T-helper 1 cell treated with Interleukin-12 subunit alpha and Interleukin-12 subunit beta and Interleukin-4 antibody, amounts not matched to agents 30 ng/mL and 1 ng/mL, for 36 hours (primary cell): ENCODE data around the gene RAPGEF4. TPM values are rescaled to one million over a fixed set of nuclear protein-coding genes. Genes with fewer than 3 reads are reported as not detected.

ENCODE experiments used
- intact Hi-C: fragments of 100-400 bp; cut with micrococcal nuclease; formaldehyde crosslinking; loops from one replicate; pipeline ENCODE4 v1.15.1; 2024
- total RNA-seq: library from RNA; stranded (reverse); gene quantifications from 2 replicates; pipeline ENCODE4 v1.2.3, GENCODE V29; 2022

RAPGEF4 gene
- total RNA-seq, 1 donor from 2014 or later, result 1.0 TPM

DNA sequence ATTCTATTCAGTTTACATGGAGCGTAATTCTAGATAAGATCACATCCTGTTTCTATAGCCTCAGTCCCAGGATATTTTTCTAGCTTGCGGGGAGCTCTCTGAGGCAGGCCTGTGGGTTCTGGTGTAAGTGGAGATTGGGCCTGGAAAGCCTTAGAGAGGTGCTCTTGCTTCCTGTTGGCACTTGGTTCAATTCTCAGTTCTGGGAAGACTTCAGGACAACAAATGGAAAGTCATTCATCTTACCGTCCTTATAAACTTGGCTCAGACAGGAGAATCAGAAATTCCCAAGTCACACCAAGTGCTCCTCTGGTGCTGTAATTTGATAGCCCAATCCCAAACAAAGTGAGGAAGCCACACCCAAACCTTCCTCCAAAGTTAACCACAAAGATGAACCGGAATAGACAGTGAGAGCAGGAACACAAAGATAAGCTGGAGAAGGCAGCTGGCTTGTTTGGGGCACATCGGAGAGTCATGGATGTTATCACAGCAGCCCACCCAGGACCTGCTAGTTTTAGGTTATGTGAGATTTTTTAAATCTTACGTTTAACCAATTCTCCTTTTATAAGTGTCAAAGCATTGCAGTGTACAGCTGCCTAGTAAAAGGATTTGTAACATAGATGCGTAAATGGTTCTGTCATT, 195.7 kb downstream of the RAPGEF4 start:
- intact Hi-C loops, result loop anchor here (5.0 kb wide), 1 partner anchor 759 kb away; no protein-coding TSS in a partner anchor

DNA sequence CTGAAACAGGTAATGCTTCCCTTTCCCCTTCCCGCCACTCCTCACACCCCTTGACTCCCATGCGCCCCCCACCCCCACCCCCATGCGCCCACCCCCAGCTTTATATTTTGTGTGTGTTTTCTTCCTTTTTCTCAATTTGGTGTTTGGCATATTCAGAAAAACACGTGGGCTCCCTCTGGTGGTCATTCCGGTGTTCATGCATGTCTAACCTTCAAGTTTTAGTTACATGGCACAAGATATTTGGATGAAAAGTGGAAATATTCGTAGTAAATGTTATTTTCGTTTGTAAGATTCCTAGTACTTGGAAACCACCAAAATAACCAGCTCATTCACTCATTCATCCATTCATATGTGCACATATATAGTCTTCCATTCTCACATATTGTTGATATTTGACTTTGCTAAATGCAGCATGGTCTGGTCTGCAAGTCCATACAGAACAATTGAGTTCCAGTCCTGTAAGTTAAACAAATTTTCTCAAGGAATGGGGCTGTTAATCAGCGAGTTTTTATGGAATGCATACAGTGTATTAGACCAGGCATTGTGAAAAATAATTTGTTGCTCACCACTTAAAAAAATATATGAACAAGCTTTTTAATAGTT, 196.4 kb downstream of the RAPGEF4 start:
- intact Hi-C loops, result loop anchor here (1.0 to 5.0 kb wide), 3 partner anchors 68 to 760 kb away; no protein-coding TSS in a partner anchor

DNA sequence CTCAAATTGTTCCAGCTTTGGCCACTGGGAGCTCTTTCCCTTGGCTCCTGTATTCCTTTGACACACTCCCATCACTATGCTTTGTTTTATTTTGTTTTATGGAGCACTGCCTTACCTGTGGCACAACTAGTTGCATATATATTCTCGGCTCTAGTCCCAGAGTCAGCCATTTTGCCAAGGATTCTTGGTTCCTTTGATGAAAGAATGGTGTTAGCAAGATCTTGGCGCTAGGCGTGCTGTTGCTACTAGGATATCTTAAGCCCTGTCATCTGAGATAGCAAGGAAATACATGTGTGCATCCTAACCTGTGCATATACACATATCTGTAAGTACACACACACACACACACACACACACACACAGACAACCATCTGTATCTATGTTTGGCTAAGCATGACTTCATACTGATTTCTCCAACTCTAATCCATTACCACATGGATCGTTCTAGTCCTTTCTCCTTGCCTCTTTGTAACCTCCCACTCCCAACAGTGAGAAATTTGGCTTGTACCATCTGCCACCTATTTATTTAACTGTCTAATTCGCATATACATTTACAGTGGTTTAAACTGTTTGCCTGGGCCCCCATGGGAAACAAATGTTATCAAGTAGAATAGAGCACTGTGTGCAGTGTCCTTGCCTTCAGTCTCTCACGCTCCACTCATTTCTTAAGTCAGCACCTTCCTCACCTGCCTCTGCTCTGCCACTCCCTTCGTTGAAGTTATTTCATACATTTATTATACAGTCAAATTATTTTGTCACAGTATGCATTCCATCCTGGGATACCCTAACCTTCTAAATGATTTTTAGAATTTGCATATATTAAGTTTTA, 202.5 kb downstream of the RAPGEF4 start:
- intact Hi-C loops, result no loop called here

DNA sequence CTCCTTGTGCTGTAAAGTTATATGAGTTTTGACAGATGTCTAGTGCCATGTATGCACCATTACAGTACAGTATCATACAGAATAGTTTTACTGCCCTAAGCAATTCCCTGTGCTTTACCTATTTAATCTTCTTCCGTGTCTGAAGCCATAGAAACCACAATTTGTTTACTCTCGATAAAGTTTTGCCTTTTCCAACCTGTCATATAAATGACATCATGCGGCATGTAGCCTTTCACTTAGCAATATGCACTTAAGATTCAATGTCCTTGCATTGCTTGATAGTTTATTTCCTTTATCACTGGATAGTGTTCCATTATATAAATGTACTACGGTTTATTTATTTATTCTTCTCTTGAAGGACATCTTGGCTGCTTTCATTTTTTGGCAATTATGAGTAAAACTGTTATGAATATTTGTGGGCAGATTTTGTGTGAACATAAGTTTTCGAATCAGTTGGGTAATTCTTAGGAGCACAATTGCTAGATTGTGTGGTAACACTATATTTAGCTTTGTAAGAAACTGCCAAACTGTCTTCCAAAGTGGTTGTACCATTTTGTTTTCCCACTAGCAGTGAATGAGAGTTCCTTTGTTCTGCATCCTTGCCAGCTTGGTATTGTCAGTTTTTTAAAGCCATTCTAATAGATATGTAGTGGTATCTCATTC, 203.2 kb downstream of the RAPGEF4 start:
- intact Hi-C loops, result no loop called here

DNA sequence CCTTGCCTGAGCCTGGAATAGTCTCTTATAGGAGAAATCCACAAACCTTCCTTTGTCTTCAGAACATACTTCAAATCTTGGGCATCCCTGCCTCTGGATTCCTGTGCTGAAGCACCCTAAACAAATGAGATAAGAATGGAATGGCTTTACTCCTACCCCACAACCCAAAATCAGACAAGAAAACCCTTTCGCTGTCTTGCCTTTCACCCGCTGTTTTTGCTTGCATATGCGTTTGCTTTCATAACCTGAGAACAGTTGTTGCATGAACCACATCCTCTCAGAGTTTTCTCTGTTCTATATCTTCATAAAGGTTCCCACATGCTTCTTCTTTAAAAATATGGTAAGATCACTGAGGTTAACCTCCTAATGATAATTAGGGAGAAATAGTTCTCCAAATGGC, 207.9 kb downstream of the RAPGEF4 start:
- intact Hi-C loops, result no loop called here

DNA sequence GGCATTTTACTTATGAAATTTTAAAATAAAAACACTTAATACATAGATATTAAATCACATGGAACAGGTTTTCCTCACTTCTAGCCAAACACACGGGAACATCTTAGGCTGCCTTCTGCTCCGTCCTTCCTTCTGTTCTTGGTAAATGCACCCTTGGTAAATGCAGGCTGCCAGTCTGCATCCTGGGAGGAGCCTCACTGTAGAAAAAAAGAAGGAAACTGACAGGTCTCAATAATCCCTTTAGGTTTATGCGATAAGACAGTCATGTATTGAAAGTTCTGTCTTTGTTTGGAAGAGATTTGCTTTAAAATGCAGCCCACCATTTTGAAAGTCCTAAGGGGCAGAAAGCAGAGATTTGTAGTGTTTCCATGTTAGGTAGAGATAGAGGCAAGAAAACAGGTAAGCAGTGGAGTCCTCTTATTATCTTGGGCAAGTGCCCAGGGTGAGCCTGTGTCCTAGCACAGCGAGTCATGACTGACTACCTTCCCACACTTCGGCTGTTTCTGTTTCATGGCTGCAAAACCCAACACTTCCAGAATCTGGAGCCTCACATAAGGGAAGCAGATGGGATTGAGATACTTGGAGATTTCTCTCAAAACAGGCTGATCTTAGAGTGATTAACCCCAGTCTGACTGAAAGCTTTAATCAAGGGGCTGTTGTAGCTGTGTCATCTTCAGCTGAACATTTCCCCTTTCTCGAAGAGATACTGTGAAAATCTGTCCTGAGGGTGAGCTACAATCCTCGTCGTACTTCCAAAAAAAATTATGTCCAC, 208.6 kb downstream of the RAPGEF4 start:
- intact Hi-C loops, result no loop called here

DNA sequence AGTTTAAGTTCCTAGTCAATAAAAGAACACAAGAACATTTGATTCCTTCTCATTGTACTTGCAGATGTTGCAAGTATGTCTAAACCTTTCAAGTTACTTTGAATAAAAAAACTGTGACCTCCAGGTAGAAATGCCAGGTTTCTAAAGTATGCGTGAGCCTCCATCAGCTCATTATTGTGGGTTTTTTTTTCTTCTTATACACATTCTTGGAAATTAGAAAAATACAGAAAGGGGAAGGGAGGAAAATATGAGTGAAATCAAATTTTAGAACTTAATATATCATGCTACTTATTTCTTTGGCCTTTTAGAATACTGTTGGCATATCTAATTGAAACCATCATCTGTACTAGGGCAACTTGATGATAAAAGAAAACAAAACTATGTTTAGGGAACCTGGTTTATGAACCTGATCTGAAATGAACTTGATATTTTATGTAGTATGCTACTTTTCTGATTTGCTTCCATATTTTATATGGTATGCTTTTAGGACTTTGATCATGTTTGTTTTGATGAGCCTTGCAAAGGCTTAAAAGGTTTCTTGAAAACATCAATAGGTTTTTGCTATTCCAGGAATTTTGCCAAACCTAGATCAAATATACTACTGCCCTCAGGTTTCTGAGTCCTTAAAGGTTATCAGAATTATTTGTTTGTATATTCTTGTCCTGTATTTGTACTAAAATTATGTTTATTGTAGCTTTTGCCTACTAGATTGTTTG, 209.3 kb downstream of the RAPGEF4 start:
- intact Hi-C loops, result no loop called here

DNA sequence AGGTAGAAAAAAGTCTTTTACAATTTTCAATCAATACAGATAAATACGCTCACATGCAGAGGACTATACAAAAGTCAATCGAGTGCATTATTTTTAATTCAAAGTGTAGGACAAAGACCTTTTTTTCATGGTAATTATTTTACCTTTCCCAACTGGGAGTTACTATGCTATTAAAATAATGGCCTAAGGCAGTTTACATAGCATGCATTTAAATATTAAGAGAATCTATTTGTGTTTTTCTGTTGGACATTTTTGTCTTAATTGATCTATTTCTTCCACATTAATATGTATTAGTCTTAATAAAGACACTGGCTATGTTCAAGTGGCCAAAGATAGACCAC, 209.8 kb downstream of the RAPGEF4 start:
- intact Hi-C loops, result no loop called here

DNA sequence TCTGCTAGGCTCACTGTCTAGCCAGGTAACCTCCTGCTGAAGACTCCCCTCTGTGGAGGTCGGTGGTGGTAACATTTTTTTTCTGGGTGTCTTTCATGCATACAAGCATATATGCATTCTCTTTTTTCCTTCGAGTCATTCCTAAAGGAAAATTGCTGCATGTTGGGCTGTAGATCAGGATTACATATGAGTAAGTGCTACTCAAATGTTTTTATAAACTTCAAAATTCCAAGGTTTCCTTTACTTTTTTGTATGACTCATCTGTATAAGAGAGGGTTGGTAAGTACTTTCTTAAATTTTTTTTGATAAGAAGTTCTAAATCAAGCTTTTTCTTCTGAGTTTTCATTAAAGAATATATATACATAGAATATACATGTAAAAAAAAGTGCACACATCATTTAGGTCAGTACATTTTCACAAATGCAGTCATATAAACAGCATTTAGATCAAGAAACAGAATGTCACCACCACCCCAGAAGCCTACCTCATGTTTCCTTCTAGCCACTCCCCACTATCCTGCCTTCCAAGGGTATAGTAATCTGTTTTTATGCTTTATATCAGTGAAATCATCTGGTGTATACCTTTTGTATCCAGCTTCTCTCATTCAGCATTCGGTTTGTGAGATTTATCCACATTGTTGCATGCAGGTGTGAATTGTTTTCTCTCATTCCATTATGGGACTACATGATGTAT, 212.0 kb downstream of the RAPGEF4 start:
- intact Hi-C loops, result no loop called here

DNA sequence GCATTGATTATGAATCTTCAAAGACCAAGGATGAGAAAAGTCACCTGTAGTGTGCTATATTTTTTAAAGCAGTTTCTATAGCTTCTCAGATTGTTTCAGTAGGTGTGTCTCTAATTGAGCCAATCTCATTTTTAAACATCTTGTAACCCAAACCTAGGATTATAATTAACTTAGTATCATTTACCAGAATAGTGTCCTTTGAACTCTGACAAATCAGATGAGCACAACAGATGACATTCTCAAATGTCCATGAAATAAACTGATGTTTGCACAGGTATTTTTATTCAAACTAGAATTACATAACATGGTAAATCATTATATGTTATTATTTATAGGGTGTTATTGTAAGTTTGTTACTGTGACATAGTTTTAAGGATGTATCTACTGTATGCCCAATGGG, 213.9 kb downstream of the RAPGEF4 start:
- intact Hi-C loops, result no loop called here

DNA sequence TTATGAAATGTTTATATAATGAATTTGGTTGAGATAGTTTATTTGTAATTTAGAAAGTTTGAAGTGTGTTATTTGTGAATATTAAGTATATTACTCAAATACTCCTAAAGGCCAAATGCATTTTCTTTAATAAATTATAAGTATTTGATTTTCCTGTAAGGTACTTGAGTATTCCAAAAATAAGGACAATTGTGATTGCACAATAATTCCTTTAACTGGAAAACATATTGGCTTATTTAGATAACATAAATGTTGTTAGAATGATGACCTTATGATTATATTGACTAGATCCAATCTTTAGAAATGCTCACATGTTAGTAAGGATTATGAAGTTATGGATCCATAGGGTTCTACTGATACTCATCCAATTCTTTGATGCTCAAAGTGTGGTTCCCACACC, 214.9 kb downstream of the RAPGEF4 start:
- intact Hi-C loops, result no loop called here

DNA sequence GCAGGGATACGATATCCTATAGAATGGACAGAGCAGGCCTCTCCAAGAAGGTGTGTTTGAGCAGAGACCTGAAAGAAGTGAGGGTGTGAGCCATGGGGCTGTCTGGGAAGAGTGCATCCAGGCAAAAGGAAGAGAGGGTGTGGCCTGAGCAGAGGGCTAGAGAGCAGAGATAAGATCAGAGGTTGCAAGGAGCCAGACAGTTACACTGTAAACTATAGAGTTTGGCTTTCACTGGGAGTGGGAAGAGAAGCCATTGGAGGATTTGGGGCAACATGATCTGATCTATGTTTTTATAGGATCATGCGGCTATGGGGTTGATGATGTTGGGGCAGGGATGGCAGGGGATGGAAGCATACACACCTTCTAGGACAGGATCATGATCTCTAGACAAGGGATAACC, 215.9 kb downstream of the RAPGEF4 start:
- intact Hi-C loops, result no loop called here

DNA sequence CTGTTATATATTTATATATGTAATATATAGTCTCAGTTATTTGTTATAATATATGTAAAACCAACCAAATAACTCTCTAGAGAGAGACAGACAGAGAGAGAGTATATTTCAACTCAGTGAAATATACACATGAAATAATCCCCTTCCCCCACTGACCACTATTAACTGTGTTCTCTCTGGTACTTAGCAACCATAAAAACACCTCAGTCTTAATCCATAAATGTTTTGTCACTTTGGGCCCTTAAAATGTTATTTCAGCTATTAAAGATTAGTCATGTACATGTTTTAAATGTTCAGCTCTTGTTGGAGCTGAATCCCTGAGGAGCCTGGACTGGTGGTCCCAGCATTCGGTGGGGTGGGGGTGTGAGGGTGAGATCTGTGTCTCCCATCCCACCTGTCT, 217.8 kb downstream of the RAPGEF4 start:
- intact Hi-C loops, result no loop called here

DNA sequence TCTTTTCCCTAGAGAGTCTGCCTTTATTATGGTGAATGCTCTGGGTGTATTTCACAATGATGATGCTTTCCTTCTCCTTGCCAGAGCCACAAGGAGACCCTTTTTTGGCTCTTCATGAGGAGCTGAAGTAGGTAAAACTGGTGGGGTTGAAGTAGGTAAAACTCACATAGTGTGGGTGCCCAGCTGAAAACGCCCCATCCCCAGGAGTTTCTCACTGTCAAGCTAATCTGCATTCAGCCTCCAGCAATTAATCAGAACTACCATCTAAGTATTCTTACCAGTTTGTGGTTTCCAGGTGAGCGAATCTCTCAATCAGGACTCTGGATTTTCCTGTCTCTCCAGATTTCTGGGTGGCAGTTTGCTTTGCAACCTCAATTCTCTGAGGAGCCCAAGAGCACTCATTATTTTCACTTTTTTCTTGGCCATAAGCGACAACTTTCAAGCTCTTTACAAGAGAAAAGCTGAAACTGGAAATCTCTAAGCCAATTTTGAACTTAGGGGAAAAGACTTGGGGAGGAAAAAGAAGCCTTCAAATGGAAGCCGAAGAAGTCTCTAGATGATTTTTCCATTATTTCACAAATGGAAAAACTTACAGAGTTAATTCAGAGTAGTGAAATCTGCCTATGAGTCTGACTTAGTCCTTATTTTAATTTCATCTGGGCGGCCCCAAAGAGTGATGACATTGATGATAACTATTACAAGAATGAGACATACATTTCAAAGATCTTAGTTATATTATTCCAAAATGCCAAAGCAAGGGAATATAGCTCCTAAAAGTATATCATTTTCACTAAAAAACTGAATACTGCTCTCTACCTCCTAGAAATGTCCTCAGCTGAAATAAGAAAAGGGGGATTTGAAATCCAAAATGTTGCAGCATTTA, 218.6 kb downstream of the RAPGEF4 start:
- intact Hi-C loops, result no loop called here

DNA sequence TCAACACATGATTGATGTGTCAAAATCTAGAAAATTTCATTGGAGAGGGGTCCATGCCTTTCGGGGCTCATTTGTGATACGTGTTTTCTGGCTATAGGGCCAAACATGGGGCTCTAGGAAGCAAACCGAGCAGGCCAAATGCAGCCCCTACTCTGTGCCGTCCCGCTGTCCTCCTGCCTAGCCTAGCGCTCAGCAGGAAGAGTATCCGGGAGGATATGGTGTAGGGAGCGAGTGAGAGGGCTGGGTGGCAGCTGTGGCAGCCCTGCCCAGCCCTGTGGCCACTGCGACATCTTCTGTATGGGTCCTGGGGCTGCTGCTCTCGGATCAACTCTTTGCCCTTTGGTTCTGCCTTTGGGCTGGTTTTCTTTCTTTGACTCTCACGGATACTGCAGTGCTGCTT, 219.9 kb downstream of the RAPGEF4 start:
- intact Hi-C loops, result no loop called here

DNA sequence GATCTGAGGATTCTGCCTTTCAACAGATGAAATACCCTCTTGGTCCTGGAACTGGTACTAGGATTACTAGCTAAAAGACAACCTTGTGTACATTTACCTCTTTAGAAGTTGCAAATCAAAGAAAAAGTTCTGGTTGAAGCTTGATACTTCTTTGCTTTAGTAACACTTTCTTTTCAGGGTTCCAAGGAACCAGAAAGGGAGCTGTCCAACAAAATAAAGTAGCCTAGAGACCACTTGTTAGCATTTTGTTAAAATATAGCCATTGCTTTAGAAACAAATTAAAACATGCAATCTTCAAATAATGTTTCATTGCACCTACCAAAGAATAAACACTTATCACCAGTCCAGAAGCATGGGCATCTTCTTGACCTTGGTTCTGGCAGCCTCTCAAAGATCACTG, 222.1 kb downstream of the RAPGEF4 start:
- intact Hi-C loops, result no loop called here

DNA sequence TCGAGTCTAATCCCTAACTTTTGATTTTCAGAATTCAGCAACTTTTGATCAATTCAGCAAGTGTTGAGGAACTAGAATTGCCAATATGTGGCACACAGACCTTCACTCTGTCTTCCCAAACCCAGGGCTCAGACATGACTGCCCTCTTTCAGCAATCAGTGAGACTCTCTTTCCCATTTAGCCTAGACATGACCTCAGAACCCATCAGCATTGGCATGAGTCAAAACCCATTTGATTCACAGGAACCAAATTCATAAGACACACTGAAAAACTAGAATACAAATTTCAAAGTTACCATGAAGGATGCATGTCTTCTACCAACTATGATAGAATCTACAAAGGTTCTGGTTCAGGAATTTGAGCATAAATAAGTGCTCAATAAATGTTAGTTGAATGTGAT, 226.4 kb downstream of the RAPGEF4 start:
- intact Hi-C loops, result no loop called here

DNA sequence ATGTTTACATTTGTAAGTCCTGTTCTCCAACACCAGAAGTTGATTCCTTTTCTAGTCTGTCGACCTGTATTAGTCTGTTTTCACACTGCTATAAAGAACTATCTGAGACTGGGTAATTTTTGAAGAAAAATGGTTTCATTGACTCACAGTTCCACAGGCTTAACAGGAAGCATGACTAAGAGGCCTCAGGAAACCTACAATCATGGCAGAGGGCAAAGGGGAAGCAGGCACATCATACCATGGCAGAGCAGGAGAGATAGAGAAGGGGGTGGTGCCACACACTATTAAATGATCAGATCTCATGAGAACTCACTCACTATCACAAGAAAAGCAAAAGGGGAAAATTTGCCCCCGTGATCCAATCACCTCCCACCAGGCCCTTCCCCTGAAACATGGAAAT, 227.2 kb downstream of the RAPGEF4 start:
- intact Hi-C loops, result no loop called here

DNA sequence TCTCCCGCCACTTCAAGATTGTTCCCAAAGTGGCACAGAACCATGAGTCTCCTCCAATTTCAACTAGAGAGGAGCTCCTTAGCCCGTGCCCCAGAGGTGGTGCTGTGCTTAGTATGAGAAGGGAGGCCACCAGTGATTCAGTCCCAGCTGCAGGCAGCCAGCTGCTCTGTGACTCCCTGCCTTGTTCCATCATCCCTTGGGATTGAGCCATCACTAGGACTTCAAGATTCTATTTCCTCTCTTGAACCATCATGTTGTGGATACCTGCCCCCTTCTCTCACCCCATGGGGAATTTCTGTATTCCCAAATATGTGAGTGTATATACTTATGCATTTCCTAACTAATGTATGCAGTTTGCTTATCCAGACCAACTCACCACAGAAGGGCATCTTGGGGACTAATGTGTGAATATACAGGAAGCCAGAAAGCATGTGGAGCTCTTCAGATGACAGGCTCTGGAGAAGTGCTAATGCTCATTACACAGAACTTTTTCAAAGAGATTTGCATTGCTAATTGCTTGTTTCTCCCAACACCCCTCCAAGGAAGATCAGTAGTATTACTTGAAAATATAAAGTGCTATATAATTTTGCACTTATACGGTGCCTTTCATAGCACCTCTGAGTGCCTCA, 229.0 kb downstream of the RAPGEF4 start:
- intact Hi-C loops, result no loop called here
